GM21515 (cell line): ENCODE results near the gene MED27.
"Not testable (repeated sequence)": the region's sequence is repeated elsewhere in the genome, so short reads cannot be mapped to it uniquely, and the experiment has no call there.

Source experiments
- ATAC-seq: cut with Tn5 transposase; IDR thresholded peaks from one replicate; pipeline ENCODE4 v1.9.1; 2021; ENCODE audit not compliant: unreplicated experiment

The MED27 gene

GRCh38 chr9:132077881-132078698 is 1.6 kb downstream of the MED27 start:
- ATAC-seq = no peak

GRCh38 chr9:132075853-132076252 is 3.8 kb downstream of the MED27 start:
- no peak for ATAC-seq

GRCh38 chr9:132074736-132075135 is 4.9 kb downstream of the MED27 start:
- no peak for ATAC-seq

GRCh38 chr9:132071847-132072507 is 7.7 kb downstream of the MED27 start:
- no peak for ATAC-seq

GRCh38 chr9:132069046-132069898 is 10.4 kb downstream of the MED27 start:
- no peak for ATAC-seq

GRCh38 chr9:132068605-132069004 is 11.1 kb downstream of the MED27 start:
- no peak for ATAC-seq

- no peak for ATAC-seq
Observed at GRCh38 chr9:132066511-132066910, 13.2 kb downstream of the MED27 start.

- no peak for ATAC-seq
Observed at GRCh38 chr9:132066057-132066456, 13.6 kb downstream of the MED27 start.

GRCh38 chr9:132063281-132063680 is 16.4 kb downstream of the MED27 start:
- ATAC-seq = no peak

- ATAC-seq = no peak
Observed at GRCh38 chr9:132062806-132063205, 16.9 kb downstream of the MED27 start.

GRCh38 chr9:132061526-132061925 is 18.1 kb downstream of the MED27 start:
- no peak for ATAC-seq

- no peak for ATAC-seq
Observed at GRCh38 chr9:132059361-132059760, 20.3 kb downstream of the MED27 start.

GRCh38 chr9:132058226-132058625 is 21.4 kb downstream of the MED27 start:
- not testable (repeated sequence) for ATAC-seq

GRCh38 chr9:132056717-132057560 is 22.7 kb downstream of the MED27 start:
- ATAC-seq = no peak

- ATAC-seq = no peak
Observed at GRCh38 chr9:132055756-132056155, 23.9 kb downstream of the MED27 start.

- no peak for ATAC-seq
Observed at GRCh38 chr9:132054024-132054423, 25.6 kb downstream of the MED27 start.

GRCh38 chr9:132049900-132050299 is 29.8 kb downstream of the MED27 start:
- no peak for ATAC-seq

- no peak for ATAC-seq
Observed at GRCh38 chr9:132049323-132049882, 30.3 kb downstream of the MED27 start.

- no peak for ATAC-seq
Observed at GRCh38 chr9:132048201-132048600, 31.5 kb downstream of the MED27 start.

- ATAC-seq = no peak
Observed at GRCh38 chr9:132046456-132046855, 33.2 kb downstream of the MED27 start.
